ENCODE results near the gene USP4. TPM values are rescaled to one million over a fixed set of nuclear protein-coding genes. Genes with fewer than 3 reads are reported as not detected.

The USP4 gene
- total and polyA plus RNA-seq, 2 experiments from 2014 or later = 16.9 to 20.3 TPM

GRCh38 chr3:49316696-49317457 lies 23.0 kb downstream of the USP4 start (continued):
- TF ChIP-seq, protein P1, sequence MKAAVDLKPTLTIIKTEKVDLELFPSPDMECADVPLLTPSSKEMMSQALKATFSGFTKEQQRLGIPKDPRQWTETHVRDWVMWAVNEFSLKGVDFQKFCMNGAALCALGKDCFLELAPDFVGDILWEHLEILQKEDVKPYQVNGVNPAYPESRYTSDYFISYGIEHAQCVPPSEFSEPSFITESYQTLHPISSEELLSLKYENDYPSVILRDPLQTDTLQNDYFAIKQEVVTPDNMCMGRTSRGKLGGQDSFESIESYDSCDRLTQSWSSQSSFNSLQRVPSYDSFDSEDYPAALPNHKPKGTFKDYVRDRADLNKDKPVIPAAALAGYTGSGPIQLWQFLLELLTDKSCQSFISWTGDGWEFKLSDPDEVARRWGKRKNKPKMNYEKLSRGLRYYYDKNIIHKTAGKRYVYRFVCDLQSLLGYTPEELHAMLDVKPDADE (IDR thresholded peaks at IDR 0.05) = no peak
- TF ChIP-seq, protein P2, sequence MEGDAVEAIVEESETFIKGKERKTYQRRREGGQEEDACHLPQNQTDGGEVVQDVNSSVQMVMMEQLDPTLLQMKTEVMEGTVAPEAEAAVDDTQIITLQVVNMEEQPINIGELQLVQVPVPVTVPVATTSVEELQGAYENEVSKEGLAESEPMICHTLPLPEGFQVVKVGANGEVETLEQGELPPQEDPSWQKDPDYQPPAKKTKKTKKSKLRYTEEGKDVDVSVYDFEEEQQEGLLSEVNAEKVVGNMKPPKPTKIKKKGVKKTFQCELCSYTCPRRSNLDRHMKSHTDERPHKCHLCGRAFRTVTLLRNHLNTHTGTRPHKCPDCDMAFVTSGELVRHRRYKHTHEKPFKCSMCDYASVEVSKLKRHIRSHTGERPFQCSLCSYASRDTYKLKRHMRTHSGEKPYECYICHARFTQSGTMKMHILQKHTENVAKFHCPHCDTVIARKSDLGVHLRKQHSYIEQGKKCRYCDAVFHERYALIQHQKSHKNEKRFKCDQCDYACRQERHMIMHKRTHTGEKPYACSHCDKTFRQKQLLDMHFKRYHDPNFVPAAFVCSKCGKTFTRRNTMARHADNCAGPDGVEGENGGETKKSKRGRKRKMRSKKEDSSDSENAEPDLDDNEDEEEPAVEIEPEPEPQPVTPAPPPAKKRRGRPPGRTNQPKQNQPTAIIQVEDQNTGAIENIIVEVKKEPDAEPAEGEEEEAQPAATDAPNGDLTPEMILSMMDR (conservative IDR thresholded peaks at IDR 0.05; ENCODE audit: low read depth in 2 of 2) = no peak
- TF ChIP-seq EZH2phosphoT487 (IDR thresholded peaks at IDR 0.05; ENCODE audit: unreplicated experiment) = no peak
- TF ChIP-seq JUNB (IDR thresholded peaks at IDR 0.05; ENCODE audit: unreplicated experiment) = no peak
- no peak for TF ChIP-seq CREB1 (CRISPR knock-in tag; IDR thresholded peaks at IDR 0.05; ENCODE audit: low read depth)
- TF ChIP-seq NANOG (IDR thresholded peaks at IDR 0.05; ENCODE audit: borderline replicate concordance) = no peak

DNA sequence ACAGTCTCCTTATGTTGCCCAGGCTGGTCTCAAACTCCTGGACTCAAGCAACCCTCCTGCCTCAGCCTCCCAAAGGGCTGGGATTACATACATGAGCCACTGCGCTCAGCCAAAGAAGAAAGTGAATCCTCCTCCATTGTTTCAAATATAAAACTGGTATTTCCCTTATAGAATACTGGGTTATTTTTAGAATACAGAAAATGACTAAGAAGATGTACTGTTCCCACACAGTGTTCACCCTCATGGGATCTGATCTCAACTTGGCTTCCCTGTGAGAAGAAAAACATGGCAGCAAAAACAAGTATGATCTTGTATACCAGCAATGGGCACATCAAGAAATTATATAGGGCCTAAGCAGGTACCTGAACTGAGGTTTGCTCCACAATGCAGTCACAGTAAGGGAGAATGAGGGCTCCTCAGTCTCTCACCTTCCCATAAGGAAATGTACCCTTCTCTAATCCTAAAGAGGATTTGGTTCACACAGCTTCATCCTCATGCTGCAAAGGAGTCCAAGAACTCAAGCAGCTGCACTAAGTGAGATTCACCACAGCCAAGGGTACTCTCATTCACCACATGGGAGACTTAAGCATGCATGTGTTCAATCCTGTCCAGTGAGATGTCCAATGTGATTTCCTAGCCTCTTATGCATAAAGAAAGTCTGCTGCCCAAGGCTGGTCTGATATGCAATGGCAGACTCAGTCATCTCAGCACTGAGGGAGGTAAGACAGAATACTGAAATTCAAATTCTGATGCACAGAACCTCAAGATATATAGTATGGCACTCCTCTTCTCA lies 25.8 kb downstream of the USP4 start:
- Histone ChIP-seq H3K27ac (ENCODE audit: low read depth) (no peak overlapping the region), H3K4me3 (no peak overlapping the region), H3K9me2 (ENCODE audit: insufficient read depth) (no peaks in the 10 kb centered on the region), H3F3A (replicated peaks; ENCODE audit: low read depth) (no peaks in the 10 kb centered on the region), H4K20me1 (replicated peaks; ENCODE audit: insufficient read depth) (no peaks in the 10 kb centered on the region), H2AFZ (no peak overlapping the region), H3K27me3 (ENCODE audit: insufficient read depth) (no peaks in the 10 kb centered on the region), H3K36me3 (ENCODE audit: insufficient read depth) (peaks cover 10% of the 10 kb centered on the region; the same call in 1 of the 2 replicates), H3K79me2 (replicated peaks; ENCODE audit: insufficient read depth) (no peaks in the 10 kb centered on the region), H3K4me2 (no peak overlapping the region), H3K4me1 (ENCODE audit: insufficient read depth) (no peaks in the 10 kb centered on the region; the same call in 1 of the 2 replicates)
- Mint-ChIP-seq H3K27ac (no peak overlapping the region), H3K9me3 (no peaks in the 10 kb centered on the region), H3K4me1 (peaks cover 5% of the 10 kb centered on the region; the same call in 2 of the 3 replicates), H3K27me3 (ENCODE audit: insufficient read depth, low read depth, poor library complexity) (peaks cover 2% of the 10 kb centered on the region), H3K4me3 (no peak overlapping the region), H3K36me3 (ENCODE audit: low read depth) (peaks cover 18% of the 10 kb centered on the region)
- DNase-seq (ENCODE audit: low spot score) (no peak), ATAC-seq (no peak)
- TF ChIP-seq JUNB (IDR thresholded peaks at IDR 0.05; ENCODE audit: unreplicated experiment) (no peak), CREB1 (CRISPR knock-in tag; IDR thresholded peaks at IDR 0.05; ENCODE audit: low read depth) (no peak), EZH2 (IDR thresholded peaks at IDR 0.05; ENCODE audit: low read depth, unreplicated experiment) (no peak), ZNF114 (CRISPR knock-in tag; IDR thresholded peaks at IDR 0.05) (no peak)
- TF ChIP-seq, protein P3, sequence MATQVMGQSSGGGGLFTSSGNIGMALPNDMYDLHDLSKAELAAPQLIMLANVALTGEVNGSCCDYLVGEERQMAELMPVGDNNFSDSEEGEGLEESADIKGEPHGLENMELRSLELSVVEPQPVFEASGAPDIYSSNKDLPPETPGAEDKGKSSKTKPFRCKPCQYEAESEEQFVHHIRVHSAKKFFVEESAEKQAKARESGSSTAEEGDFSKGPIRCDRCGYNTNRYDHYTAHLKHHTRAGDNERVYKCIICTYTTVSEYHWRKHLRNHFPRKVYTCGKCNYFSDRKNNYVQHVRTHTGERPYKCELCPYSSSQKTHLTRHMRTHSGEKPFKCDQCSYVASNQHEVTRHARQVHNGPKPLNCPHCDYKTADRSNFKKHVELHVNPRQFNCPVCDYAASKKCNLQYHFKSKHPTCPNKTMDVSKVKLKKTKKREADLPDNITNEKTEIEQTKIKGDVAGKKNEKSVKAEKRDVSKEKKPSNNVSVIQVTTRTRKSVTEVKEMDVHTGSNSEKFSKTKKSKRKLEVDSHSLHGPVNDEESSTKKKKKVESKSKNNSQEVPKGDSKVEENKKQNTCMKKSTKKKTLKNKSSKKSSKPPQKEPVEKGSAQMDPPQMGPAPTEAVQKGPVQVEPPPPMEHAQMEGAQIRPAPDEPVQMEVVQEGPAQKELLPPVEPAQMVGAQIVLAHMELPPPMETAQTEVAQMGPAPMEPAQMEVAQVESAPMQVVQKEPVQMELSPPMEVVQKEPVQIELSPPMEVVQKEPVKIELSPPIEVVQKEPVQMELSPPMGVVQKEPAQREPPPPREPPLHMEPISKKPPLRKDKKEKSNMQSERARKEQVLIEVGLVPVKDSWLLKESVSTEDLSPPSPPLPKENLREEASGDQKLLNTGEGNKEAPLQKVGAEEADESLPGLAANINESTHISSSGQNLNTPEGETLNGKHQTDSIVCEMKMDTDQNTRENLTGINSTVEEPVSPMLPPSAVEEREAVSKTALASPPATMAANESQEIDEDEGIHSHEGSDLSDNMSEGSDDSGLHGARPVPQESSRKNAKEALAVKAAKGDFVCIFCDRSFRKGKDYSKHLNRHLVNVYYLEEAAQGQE (IDR thresholded peaks at IDR 0.05; ENCODE audit: unreplicated experiment) = no peak
- TF ChIP-seq, protein P4, sequence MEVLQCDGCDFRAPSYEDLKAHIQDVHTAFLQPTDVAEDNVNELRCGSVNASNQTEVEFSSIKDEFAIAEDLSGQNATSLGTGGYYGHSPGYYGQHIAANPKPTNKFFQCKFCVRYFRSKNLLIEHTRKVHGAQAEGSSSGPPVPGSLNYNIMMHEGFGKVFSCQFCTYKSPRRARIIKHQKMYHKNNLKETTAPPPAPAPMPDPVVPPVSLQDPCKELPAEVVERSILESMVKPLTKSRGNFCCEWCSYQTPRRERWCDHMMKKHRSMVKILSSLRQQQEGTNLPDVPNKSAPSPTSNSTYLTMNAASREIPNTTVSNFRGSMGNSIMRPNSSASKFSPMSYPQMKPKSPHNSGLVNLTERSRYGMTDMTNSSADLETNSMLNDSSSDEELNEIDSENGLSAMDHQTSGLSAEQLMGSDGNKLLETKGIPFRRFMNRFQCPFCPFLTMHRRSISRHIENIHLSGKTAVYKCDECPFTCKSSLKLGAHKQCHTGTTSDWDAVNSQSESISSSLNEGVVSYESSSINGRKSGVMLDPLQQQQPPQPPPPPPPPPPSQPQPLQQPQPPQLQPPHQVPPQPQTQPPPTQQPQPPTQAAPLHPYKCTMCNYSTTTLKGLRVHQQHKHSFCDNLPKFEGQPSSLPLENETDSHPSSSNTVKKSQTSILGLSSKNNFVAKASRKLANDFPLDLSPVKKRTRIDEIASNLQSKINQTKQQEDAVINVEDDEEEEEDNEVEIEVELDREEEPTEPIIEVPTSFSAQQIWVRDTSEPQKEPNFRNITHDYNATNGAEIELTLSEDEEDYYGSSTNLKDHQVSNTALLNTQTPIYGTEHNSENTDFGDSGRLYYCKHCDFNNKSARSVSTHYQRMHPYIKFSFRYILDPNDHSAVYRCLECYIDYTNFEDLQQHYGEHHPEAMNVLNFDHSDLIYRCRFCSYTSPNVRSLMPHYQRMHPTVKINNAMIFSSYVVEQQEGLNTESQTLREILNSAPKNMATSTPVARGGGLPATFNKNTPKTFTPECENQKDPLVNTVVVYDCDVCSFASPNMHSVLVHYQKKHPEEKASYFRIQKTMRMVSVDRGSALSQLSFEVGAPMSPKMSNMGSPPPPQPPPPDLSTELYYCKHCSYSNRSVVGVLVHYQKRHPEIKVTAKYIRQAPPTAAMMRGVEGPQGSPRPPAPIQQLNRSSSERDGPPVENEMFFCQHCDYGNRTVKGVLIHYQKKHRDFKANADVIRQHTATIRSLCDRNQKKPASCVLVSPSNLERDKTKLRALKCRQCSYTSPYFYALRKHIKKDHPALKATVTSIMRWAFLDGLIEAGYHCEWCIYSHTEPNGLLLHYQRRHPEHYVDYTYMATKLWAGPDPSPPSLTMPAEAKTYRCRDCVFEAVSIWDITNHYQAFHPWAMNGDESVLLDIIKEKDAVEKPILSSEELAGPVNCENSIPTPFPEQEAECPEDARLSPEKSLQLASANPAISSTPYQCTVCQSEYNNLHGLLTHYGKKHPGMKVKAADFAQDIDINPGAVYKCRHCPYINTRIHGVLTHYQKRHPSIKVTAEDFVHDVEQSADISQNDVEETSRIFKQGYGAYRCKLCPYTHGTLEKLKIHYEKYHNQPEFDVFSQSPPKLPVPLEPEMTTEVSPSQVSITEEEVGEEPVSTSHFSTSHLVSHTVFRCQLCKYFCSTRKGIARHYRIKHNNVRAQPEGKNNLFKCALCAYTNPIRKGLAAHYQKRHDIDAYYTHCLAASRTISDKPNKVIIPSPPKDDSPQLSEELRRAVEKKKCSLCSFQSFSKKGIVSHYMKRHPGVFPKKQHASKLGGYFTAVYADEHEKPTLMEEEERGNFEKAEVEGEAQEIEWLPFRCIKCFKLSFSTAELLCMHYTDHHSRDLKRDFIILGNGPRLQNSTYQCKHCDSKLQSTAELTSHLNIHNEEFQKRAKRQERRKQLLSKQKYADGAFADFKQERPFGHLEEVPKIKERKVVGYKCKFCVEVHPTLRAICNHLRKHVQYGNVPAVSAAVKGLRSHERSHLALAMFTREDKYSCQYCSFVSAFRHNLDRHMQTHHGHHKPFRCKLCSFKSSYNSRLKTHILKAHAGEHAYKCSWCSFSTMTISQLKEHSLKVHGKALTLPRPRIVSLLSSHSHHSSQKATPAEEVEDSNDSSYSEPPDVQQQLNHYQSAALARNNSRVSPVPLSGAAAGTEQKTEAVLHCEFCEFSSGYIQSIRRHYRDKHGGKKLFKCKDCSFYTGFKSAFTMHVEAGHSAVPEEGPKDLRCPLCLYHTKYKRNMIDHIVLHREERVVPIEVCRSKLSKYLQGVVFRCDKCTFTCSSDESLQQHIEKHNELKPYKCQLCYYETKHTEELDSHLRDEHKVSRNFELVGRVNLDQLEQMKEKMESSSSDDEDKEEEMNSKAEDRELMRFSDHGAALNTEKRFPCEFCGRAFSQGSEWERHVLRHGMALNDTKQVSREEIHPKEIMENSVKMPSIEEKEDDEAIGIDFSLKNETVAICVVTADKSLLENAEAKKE (CRISPR knock-in tag; IDR thresholded peaks at IDR 0.05) = no peak

Data from GM23338 (cell line).